ENCODE results near the gene SHOC2. TPM values are rescaled to one million over a fixed set of nuclear protein-coding genes. Genes with fewer than 3 reads are reported as not detected.

SHOC2 gene
- total RNA-seq, 1 experiment from 2014 or later = 29.9 TPM

- H3K4me1 Mint-ChIP-seq (ENCODE audit: low read depth, unreplicated experiment) = peaks cover 18% of the 10 kb centered on the region
Observed at GRCh38 chr10:110966146-110966545, 46.7 kb downstream of the SHOC2 start.

GRCh38 chr10:110967009-110967630 is 47.7 kb downstream of the SHOC2 start:
- H3K27me3 Mint-ChIP-seq (ENCODE audit: unreplicated experiment) = no peaks in the 10 kb centered on the region
- H3K27ac Mint-ChIP-seq (ENCODE audit: unreplicated experiment) = no peak overlapping the region
- no peak for TF ChIP-seq CTCF (IDR thresholded peaks at IDR 0.05; ENCODE audit: unreplicated experiment)
- H3K4me1 Mint-ChIP-seq (ENCODE audit: low read depth, unreplicated experiment) = peaks cover 21% of the 10 kb centered on the region
- BruUV-seq (replicated peaks) = no TSS peak
- H3K36me3 Mint-ChIP-seq (ENCODE audit: insufficient read depth, unreplicated experiment) = no peaks in the 10 kb centered on the region
- intact Hi-C loops (cut with micrococcal nuclease; ENCODE audit: unreplicated experiment) = loop anchor here (5.0 kb wide), 1 partner anchor 35 kb away; no protein-coding TSS in a partner anchor
- no peaks in the 10 kb centered on the region for H3K9me3 Mint-ChIP-seq (ENCODE audit: low read depth, unreplicated experiment)
- H3K4me3 Mint-ChIP-seq (ENCODE audit: low read depth, unreplicated experiment) = no peak overlapping the region
- DNase-seq = no peak
- CTCF ChIA-PET = no interaction called here

More at GRCh38 chr10:110966146-110966545, 46.7 kb downstream of the SHOC2 start:
- no peak for TF ChIP-seq CTCF (IDR thresholded peaks at IDR 0.05; ENCODE audit: unreplicated experiment)
- Mint-ChIP-seq H3K27ac (ENCODE audit: unreplicated experiment) (no peak overlapping the region), H3K36me3 (ENCODE audit: insufficient read depth, unreplicated experiment) (no peaks in the 10 kb centered on the region), H3K9me3 (ENCODE audit: low read depth, unreplicated experiment) (no peaks in the 10 kb centered on the region), H3K27me3 (ENCODE audit: unreplicated experiment) (no peaks in the 10 kb centered on the region), H3K4me3 (ENCODE audit: low read depth, unreplicated experiment) (no peak overlapping the region)
- intact Hi-C loops (cut with micrococcal nuclease; ENCODE audit: unreplicated experiment) = loop anchor here (5.0 kb wide), 1 partner anchor 34 kb away; no protein-coding TSS in a partner anchor
- no peak for DNase-seq
- CTCF ChIA-PET = no interaction called here
- no TSS peak for BruUV-seq (replicated peaks)

GRCh38 chr10:110967645-110968044 is 48.2 kb downstream of the SHOC2 start:
- CTCF ChIA-PET = no interaction called here
- Mint-ChIP-seq H3K4me1 (ENCODE audit: low read depth, unreplicated experiment) (peaks cover 19% of the 10 kb centered on the region), H3K9me3 (ENCODE audit: low read depth, unreplicated experiment) (no peaks in the 10 kb centered on the region), H3K4me3 (ENCODE audit: low read depth, unreplicated experiment) (no peak overlapping the region), H3K27ac (ENCODE audit: unreplicated experiment) (no peak overlapping the region), H3K27me3 (ENCODE audit: unreplicated experiment) (no peaks in the 10 kb centered on the region), H3K36me3 (ENCODE audit: insufficient read depth, unreplicated experiment) (no peaks in the 10 kb centered on the region)
- DNase-seq = no peak
- TF ChIP-seq CTCF (IDR thresholded peaks at IDR 0.05; ENCODE audit: unreplicated experiment) = no peak
- intact Hi-C loops (cut with micrococcal nuclease; ENCODE audit: unreplicated experiment) = loop anchor here (5.0 kb wide), 1 partner anchor 35 kb away; no protein-coding TSS in a partner anchor
- no TSS peak for BruUV-seq (replicated peaks)

GRCh38 chr10:110969183-110969582 is 49.8 kb downstream of the SHOC2 start:
- intact Hi-C loops (cut with micrococcal nuclease; ENCODE audit: unreplicated experiment) = loop anchor here (5.0 kb wide), 1 partner anchor 37 kb away; no protein-coding TSS in a partner anchor

More at GRCh38 chr10:110969183-110969582, 49.8 kb downstream of the SHOC2 start:
- peaks cover 9% of the 10 kb centered on the region for H3K4me1 Mint-ChIP-seq (ENCODE audit: low read depth, unreplicated experiment)
- DNase-seq = no peak
- no peaks in the 10 kb centered on the region for H3K27me3 Mint-ChIP-seq (ENCODE audit: unreplicated experiment)
- no peaks in the 10 kb centered on the region for H3K36me3 Mint-ChIP-seq (ENCODE audit: insufficient read depth, unreplicated experiment)
- CTCF ChIA-PET = no interaction called here
- no TSS peak for BruUV-seq (replicated peaks)
- no peak overlapping the region for H3K4me3 Mint-ChIP-seq (ENCODE audit: low read depth, unreplicated experiment)
- TF ChIP-seq CTCF (IDR thresholded peaks at IDR 0.05; ENCODE audit: unreplicated experiment) = no peak
- no peaks in the 10 kb centered on the region for H3K9me3 Mint-ChIP-seq (ENCODE audit: low read depth, unreplicated experiment)
- H3K27ac Mint-ChIP-seq (ENCODE audit: unreplicated experiment) = no peak overlapping the region

Data from Calu3 (cell line).